Adrenal gland (tissue), 12 donors: ENCODE data around the gene MRNIP. TPM values are rescaled to one million over a fixed set of nuclear protein-coding genes. Genes with fewer than 3 reads are reported as not detected.

ENCODE experiments used
- DNase-seq, 7 donors: peaks; one replicate each; pipeline ENCODE4 v3.0.0-alpha.2; 2019 to 2020
- H3K27ac ChIP-seq, 5 donors: fragments of 200-600 bp; sonication (generic) in 4 of 5; 1 replicate in 3 of 5; 2 replicates in 2 of 5; pipeline versions ENCODE4 v1.5.1 to v1.8.0; 2016 to 2020; ENCODE audit warnings: mild to moderate bottlenecking in 1 of 5
- H3K27me3 ChIP-seq: fragments of 200-600 bp; 2 replicates; pipeline ENCODE4 v1.8.0; 2021
- H3K36me3 ChIP-seq, 2 donors: fragments of 200-600 bp; replicated peaks in 1 of 2; 1 replicate in 1 of 2; 2 replicates in 1 of 2; pipeline versions ENCODE4 v1.5.1 to v1.8.0; 2018 to 2022
- H3K4me1 ChIP-seq, 2 donors: fragments of 200-600 bp; replicated peaks in 1 of 2; 1 replicate in 1 of 2; 2 replicates in 1 of 2; pipeline versions ENCODE4 v1.5.1 to v1.8.0; 2018 to 2021
- H3K4me3 ChIP-seq, 4 donors: fragments of 200-600 bp; sonication (generic) in 3 of 4; one replicate each; pipeline ENCODE4 v1.5.1; 2016 to 2018
- H3K9me3 ChIP-seq, 3 donors: fragments of 200-600 bp; sonication (generic) in 1 of 3; replicated peaks in 1 of 3; 1 replicate in 2 of 3; 2 replicates in 1 of 3; pipeline versions ENCODE4 v1.5.1 to v1.8.0; 2016 to 2021
- POLR2A ChIP-seq, 2 donors: fragments of 450-650 bp; IDR thresholded peaks; one replicate each; pipeline ENCODE4 v1.6.1; 2017; ENCODE audit warnings: antibody characterized with exemption in 2 of 2, mild to moderate bottlenecking in 2 of 2, moderate library complexity in 1 of 2
- WGBS, 4 donors: extraction: QIAGEN DNeasy Blood & Tissue Kit in 2 of 4; methylation state at CpG; one replicate each; pipeline versions ENCODE4 v1.1.5 to v1.1.7; 2013 to 2017; 5-methylcytosine and 5-hydroxymethylcytosine counted together
- intact Hi-C, 2 donors: fragments of 100-400 bp; cut with DNase I; formaldehyde crosslinking; loops; one replicate each; pipeline versions ENCODE4 v1.14.1 to v1.15.0; 2022 to 2023
- polyA plus RNA-seq, 3 donors: library from polyadenylated mRNA; stranded (reverse); fragments of 200-250 nt in 2 of 3; fragments of 350-450 nt in 1 of 3; fragmentation: Illumina TruSeq in 1 of 3; extraction: RNeasy Lipid Tissue Mini Kit (QIAGEN cat#74804) in 1 of 3; gene quantifications; one replicate each; pipeline ENCODE4 v1.2.3, GENCODE V29; 2013 to 2014
- total RNA-seq, 9 donors: library from RNA; depleted of rRNA in 4 of 9; stranded (reverse); fragments of >200 nt in 4 of 9; fragments of 120-200 nt in 1 of 9; fragmentation: NEBNext Ultra II Directional in 1 of 9; extraction: Animal tissue kit (Norgen Biotek cat#: 25700) in 1 of 9; gene quantifications; one replicate each; pipeline versions ENCODE4 v1.1.0 to v1.2.4, GENCODE V29; 2013 to 2023
- TF ChIP-seq, protein P1 (sequence below), 6 experiments: fragments of 450-650 bp in 4 of 6; fragments of 200-600 bp in 2 of 6; sonication (generic) in 1 of 6; IDR thresholded peaks; 1 replicate in 5 of 6; 2 replicates in 1 of 6; pipeline versions ENCODE4 v1.5.1 to v1.8.0; 2016 to 2021; ENCODE audit warnings: antibody characterized with exemption in 6 of 6, mild to moderate bottlenecking in 2 of 6, moderate library complexity in 1 of 6
- donor health status: healthy with polysubstance abuse.
- donor health status: Bipolar disorder and iron deficiency.
- donor health status: DM: yes; HTN: yes; CAD: no.
- donor health status: DM: no; HTN: no; CAD: no.
- donor health status: DM: no; HTN: no; CAD: no.
- donor health status: DM: yes; HTN: yes; CAD: no.

The MRNIP gene
- total and polyA plus RNA-seq, 12 donors, result 12.3 to 129 (median 32.2) TPM

- intact Hi-C loops, result loop anchor here in 1 of 2 donors (10.0 kb wide), 2 partner anchors 53 to 103 kb away; partner anchors contain the start of genes MRNIP and TBC1D9B
- H3K27me3 ChIP-seq, result no peaks in the 10 kb centered on the region
- H3K27ac ChIP-seq, result peak overlapping the region in 3 of 5 donors; percentile 88 to 93 (median 93)
- 59 to 85% (median 66%) methylated on average over 11 to 67 of the region's 67 CpGs for WGBS, 4 donors
- H3K36me3 ChIP-seq, result peaks cover 0 to 43% of the 10 kb centered on the region in 2 donors
- H3K4me1 ChIP-seq, result peaks cover 37 to 45% of the 10 kb centered on the region in 2 donors
- no peak overlapping the region for H3K4me3 ChIP-seq
- no peaks in the 10 kb centered on the region for H3K9me3 ChIP-seq
- peak; percentile 69 to 90 (median 77) for DNase-seq
- TF ChIP-seq POLR2A (IDR thresholded peaks at IDR 0.05), result no peak
- TF ChIP-seq, protein P1, sequence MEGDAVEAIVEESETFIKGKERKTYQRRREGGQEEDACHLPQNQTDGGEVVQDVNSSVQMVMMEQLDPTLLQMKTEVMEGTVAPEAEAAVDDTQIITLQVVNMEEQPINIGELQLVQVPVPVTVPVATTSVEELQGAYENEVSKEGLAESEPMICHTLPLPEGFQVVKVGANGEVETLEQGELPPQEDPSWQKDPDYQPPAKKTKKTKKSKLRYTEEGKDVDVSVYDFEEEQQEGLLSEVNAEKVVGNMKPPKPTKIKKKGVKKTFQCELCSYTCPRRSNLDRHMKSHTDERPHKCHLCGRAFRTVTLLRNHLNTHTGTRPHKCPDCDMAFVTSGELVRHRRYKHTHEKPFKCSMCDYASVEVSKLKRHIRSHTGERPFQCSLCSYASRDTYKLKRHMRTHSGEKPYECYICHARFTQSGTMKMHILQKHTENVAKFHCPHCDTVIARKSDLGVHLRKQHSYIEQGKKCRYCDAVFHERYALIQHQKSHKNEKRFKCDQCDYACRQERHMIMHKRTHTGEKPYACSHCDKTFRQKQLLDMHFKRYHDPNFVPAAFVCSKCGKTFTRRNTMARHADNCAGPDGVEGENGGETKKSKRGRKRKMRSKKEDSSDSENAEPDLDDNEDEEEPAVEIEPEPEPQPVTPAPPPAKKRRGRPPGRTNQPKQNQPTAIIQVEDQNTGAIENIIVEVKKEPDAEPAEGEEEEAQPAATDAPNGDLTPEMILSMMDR (IDR thresholded peaks at IDR 0.05), result peak; percentile 36 to 69 (median 54)
Measured at GRCh38 chr5:179801304-179802206, 57.1 kb downstream of the MRNIP start.

DNA sequence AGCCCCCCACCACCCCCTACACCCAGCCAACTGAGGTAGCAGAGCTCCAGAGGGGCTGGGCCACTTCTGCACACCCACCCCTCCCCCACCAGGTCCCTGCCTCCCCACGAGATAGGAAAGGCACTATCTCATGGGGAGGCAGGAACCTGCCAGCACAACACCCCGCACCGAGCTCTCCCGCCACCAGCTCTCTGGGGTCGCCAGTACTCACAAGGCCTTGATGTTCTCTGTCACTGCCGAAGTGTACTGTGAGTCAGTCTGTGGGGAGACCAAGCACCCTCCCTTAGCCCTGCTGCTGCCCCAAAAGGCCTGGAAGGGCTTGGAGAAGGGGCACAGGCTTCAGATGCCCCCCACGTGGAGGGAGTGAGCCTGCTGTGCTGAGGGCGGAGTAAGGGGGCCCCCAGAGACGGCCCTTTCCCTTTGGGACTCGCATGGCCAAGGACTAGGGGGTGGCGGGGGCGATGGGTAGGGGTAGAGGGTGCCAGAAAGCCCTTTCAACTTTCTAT is 57.9 kb downstream of the MRNIP start:
- intact Hi-C loops, result loop anchor here in 1 of 2 donors (10.0 kb wide), 2 partner anchors 54 to 104 kb away; partner anchors contain the start of genes MRNIP and TBC1D9B
- WGBS, 4 donors, result 66 to 82% (median 74%) methylated on average over 6 to 12 of the region's 12 CpGs
- no peaks in the 10 kb centered on the region for H3K9me3 ChIP-seq
- no peak overlapping the region for H3K4me3 ChIP-seq
- peaks cover 0 to 43% of the 10 kb centered on the region in 2 donors for H3K36me3 ChIP-seq
- peak in 4 of 7 donors; percentile 15 to 34 (median 30) for DNase-seq
- TF ChIP-seq, protein P1 (IDR thresholded peaks at IDR 0.05), result no peak
- no peak for TF ChIP-seq POLR2A (IDR thresholded peaks at IDR 0.05)
- peaks cover 37 to 49% of the 10 kb centered on the region in 2 donors for H3K4me1 ChIP-seq
- no peaks in the 10 kb centered on the region for H3K27me3 ChIP-seq
- peak overlapping the region in 2 of 5 donors; percentile 30 to 32 for H3K27ac ChIP-seq

- H3K4me3 ChIP-seq, result no peak overlapping the region
- H3K4me1 ChIP-seq, result peaks cover 34 to 51% of the 10 kb centered on the region in 2 donors
- WGBS, 4 donors, result 88 to 96% (median 93%) methylated on average over 4 to 21 of the region's 21 CpGs
- peak in 1 of 7 donors; percentile 22 for DNase-seq
- H3K27ac ChIP-seq, result peak overlapping the region in 1 of 5 donors; percentile 32
- intact Hi-C loops, result loop anchor here in 1 of 2 donors (10.0 kb wide), 2 partner anchors 55 to 105 kb away; partner anchors contain the start of genes MRNIP and TBC1D9B
- TF ChIP-seq POLR2A (IDR thresholded peaks at IDR 0.05), result no peak
- TF ChIP-seq, protein P1 (IDR thresholded peaks at IDR 0.05), result no peak
- no peaks in the 10 kb centered on the region for H3K9me3 ChIP-seq
- H3K27me3 ChIP-seq, result no peaks in the 10 kb centered on the region
- peaks cover 0 to 43% of the 10 kb centered on the region in 2 donors for H3K36me3 ChIP-seq
Measured at GRCh38 chr5:179800071-179800695, 58.4 kb downstream of the MRNIP start.

- H3K27ac ChIP-seq, result peak overlapping the region in 1 of 5 donors; percentile 6
- no peak overlapping the region for H3K4me3 ChIP-seq
- intact Hi-C loops, result loop anchor here in 1 of 2 donors (5.0 kb wide), 1 partner anchor 37 kb away; no protein-coding TSS in a partner anchor
- 82 to 97% (median 84%) methylated on average over 4 to 5 of the region's 5 CpGs for WGBS, 4 donors
- H3K4me1 ChIP-seq, result peaks cover 28 to 51% of the 10 kb centered on the region in 2 donors
- H3K36me3 ChIP-seq, result peaks cover 0 to 43% of the 10 kb centered on the region in 2 donors
- no peaks in the 10 kb centered on the region for H3K9me3 ChIP-seq
- TF ChIP-seq, protein P1 (IDR thresholded peaks at IDR 0.05), result no peak
- no peak for TF ChIP-seq POLR2A (IDR thresholded peaks at IDR 0.05)
- H3K27me3 ChIP-seq, result no peaks in the 10 kb centered on the region
- DNase-seq, result peak in 1 of 7 donors; percentile 25
Measured at GRCh38 chr5:179799644-179799973, 59.0 kb downstream of the MRNIP start.
